A549 (cell line): ENCODE measurements around the gene CDH2. TPM values are rescaled to one million over a fixed set of nuclear protein-coding genes. Genes with fewer than 3 reads are reported as not detected.

ENCODE experiments used
- ATAC-seq, 2 experiments: fragments of 200-7000 bp in 1 of 2; fragments of >200 bp in 1 of 2; cut with Nextera tagmentation in 1 of 2; cut with Tn5 transposase in 1 of 2; 3 replicates each; pipeline versions ENCODE4 v1.8.0 to v1.9.1; 2018 to 2020; ENCODE audit warnings: mild to moderate bottlenecking in 1 of 2, moderate library complexity in 1 of 2
- CTCF ChIA-PET: fragments of 300-600 bp; sonication (Branson Sonifier 250); formaldehyde crosslinking; extraction: SDS; loops from one replicate; lab custom pipeline; 2021; ENCODE audit warnings: antibody characterized with exemption, inconsistent platforms; lab: Yijun Ruan, JAX
- POLR2A ChIA-PET: fragments of 350-600 bp; formaldehyde crosslinking; extraction: SDS; loops from one replicate; lab custom pipeline; 2021; ENCODE audit warnings: antibody characterized with exemption, inconsistent platforms; lab: Yijun Ruan, JAX
- DNase-seq, 2 experiments: peaks; one replicate each; pipeline versions ENCODE4 v3.0.0 to v3.0.0-alpha.2; 2011 to 2016; ENCODE audit warnings: low read depth in 1 of 2, low spot score in 1 of 2
- FAIRE-seq: peaks from 2 replicates; lab custom pipeline; 2011; peaks lifted over from hg19 to GRCh38; lab: Jason Lieb, UNC
- H3K27ac ChIP-seq, 2 experiments: fragments of >200 bp; sonication (Bioruptor Twin); formaldehyde crosslinking; 3 replicates each; pipeline ENCODE4 v1.5.1; 2016 to 2017
- H3K4me1 ChIP-seq: fragments of >200 bp; sonication (Bioruptor Twin); formaldehyde crosslinking; 3 replicates; pipeline ENCODE4 v1.6.1; 2016
- H3K4me2 ChIP-seq: fragments of >200 bp; sonication (Bioruptor Twin); formaldehyde crosslinking; 3 replicates; pipeline ENCODE4 v1.6.1; 2016
- H3K4me3 ChIP-seq: fragments of >200 bp; sonication (Bioruptor Twin); formaldehyde crosslinking; 3 replicates; pipeline ENCODE4 v1.5.1; 2016
- H3K9me3 ChIP-seq: fragments of >200 bp; sonication (Bioruptor Twin); formaldehyde crosslinking; 3 replicates; pipeline ENCODE4 v1.6.1; 2016
- ATOH8 ChIP-seq: fragments of 250-450 bp; sonication (Bioruptor Pico); IDR thresholded peaks from 2 replicates; pipeline ENCODE4 v1.5.0; 2020; ENCODE audit warnings: low read depth, mild to moderate bottlenecking, moderate library complexity
- CBX2 ChIP-seq: fragments of 200-600 bp; sonication (generic); IDR thresholded peaks from 2 replicates; pipeline ENCODE4 v1.6.1; 2016; ENCODE audit warnings: low read depth, mild to moderate bottlenecking, borderline replicate concordance
- E2F6 ChIP-seq: IDR thresholded peaks from 2 replicates; pipeline ENCODE4 v1.6.1; 2012; ENCODE audit warnings: low read depth, borderline replicate concordance
- EHF ChIP-seq: fragments of 250-450 bp; sonication (Bioruptor Pico); IDR thresholded peaks from 2 replicates; pipeline ENCODE4 v1.5.0; 2020; ENCODE audit warnings: mild to moderate bottlenecking
- FOSB ChIP-seq: fragments of 250-450 bp; sonication (Bioruptor Pico); IDR thresholded peaks from 2 replicates; pipeline ENCODE4 v1.5.0; 2020; ENCODE audit warnings: mild to moderate bottlenecking, moderate library complexity
- HDAC2 ChIP-seq: fragments of 200-600 bp; sonication (generic); IDR thresholded peaks from 2 replicates; pipeline ENCODE4 v1.6.1; 2016
- HEYL ChIP-seq: fragments of 250-450 bp; sonication (Bioruptor Pico); IDR thresholded peaks from 2 replicates; pipeline ENCODE4 v1.8.0; 2021; ENCODE audit warnings: mild to moderate bottlenecking, moderate library complexity
- HOXA7 ChIP-seq: fragments of 250-450 bp; sonication (Bioruptor Pico); IDR thresholded peaks from 2 replicates; pipeline ENCODE4 v1.5.0; 2020; ENCODE audit warnings: mild to moderate bottlenecking, moderate library complexity
- HOXB13 ChIP-seq: fragments of 250-450 bp; sonication (Bioruptor Pico); IDR thresholded peaks from 2 replicates; pipeline ENCODE4 v1.5.0; 2020; ENCODE audit warnings: low read depth, mild to moderate bottlenecking, moderate library complexity
- JUNB ChIP-seq: fragments of >200 bp; sonication (Bioruptor Twin); formaldehyde crosslinking; IDR thresholded peaks from 2 replicates; pipeline ENCODE4 v1.6.1; 2016
- KDM1A ChIP-seq: fragments of 200-600 bp; sonication (generic); IDR thresholded peaks from 2 replicates; pipeline ENCODE4 v1.6.1; 2016; ENCODE audit warnings: low read depth, mild to moderate bottlenecking
- KDM5A ChIP-seq: fragments of 200-600 bp; sonication (generic); IDR thresholded peaks from 2 replicates; pipeline ENCODE4 v1.6.1; 2016; ENCODE audit warnings: antibody characterized with exemption, mild to moderate bottlenecking
- MAFK ChIP-seq: fragments of 450-650 bp; IDR thresholded peaks from 2 replicates; pipeline ENCODE4 v1.6.1; 2014; ENCODE audit not compliant: partially characterized antibody
- MAX ChIP-seq: IDR thresholded peaks from 2 replicates; pipeline ENCODE4 v1.6.1; 2012
- MYC ChIP-seq: IDR thresholded peaks from 2 replicates; pipeline ENCODE4 v1.6.1; 2012; ENCODE audit warnings: mild to moderate bottlenecking, inconsistent platforms, low read length, improper control_type of control experiment, borderline replicate concordance
- NPAS2 ChIP-seq: fragments of 250-450 bp; sonication (Bioruptor Pico); IDR thresholded peaks from 2 replicates; pipeline ENCODE4 v1.8.0; 2022; ENCODE audit warnings: mild to moderate bottlenecking, moderate library complexity, borderline replicate concordance
- RARB ChIP-seq: fragments of 250-450 bp; sonication (Bioruptor Pico); IDR thresholded peaks from 2 replicates; pipeline ENCODE4 v1.8.0; 2021; ENCODE audit warnings: mild to moderate bottlenecking, moderate library complexity
- RCOR1 ChIP-seq: fragments of 150-350 bp; IDR thresholded peaks from 2 replicates; pipeline ENCODE4 v1.6.1; 2014; ENCODE audit warnings: antibody characterized with exemption, low read length, low read depth
- REST ChIP-seq: fragments of 200-600 bp; sonication (generic); IDR thresholded peaks from 2 replicates; pipeline ENCODE4 v1.6.1; 2016; ENCODE audit warnings: antibody characterized with exemption, mild to moderate bottlenecking, moderate library complexity
- RNF2 ChIP-seq: fragments of 200-600 bp; sonication (generic); IDR thresholded peaks from 2 replicates; pipeline ENCODE4 v1.6.1; 2016; ENCODE audit warnings: low read depth, mild to moderate bottlenecking, antibody characterized with exemption, moderate library complexity, borderline replicate concordance
- SREBF2 ChIP-seq: fragments of 450-650 bp; IDR thresholded peaks from 2 replicates; pipeline ENCODE4 v1.6.1; 2014; ENCODE audit warnings: mild to moderate bottlenecking, moderate library complexity
- TP53 ChIP-seq: fragments of 250-450 bp; sonication (Bioruptor Pico); IDR thresholded peaks from 2 replicates; pipeline ENCODE4 v1.5.0; 2021; ENCODE audit warnings: mild to moderate bottlenecking, moderate library complexity
- ZFP36 ChIP-seq: fragments of 450-650 bp; IDR thresholded peaks from 2 replicates; pipeline ENCODE4 v1.6.1; 2014; ENCODE audit warnings: borderline replicate concordance; ENCODE audit not compliant: partially characterized antibody
- WGBS: methylation state at CpG from one replicate; pipeline ENCODE4 v1.1.6; 2017; ENCODE audit errors: missing lambda C conversion rate; 5-methylcytosine and 5-hydroxymethylcytosine counted together
- polyA plus RNA-seq, 4 experiments: library from polyadenylated mRNA; depleted of rRNA in 3 of 4; stranded (reverse); fragments of >200 nt; fragmentation: RNase III in 1 of 4; extraction: RNeasy Plus Mini Kit Qiagen cat#74134 plus additional on column Dnase treatment in 1 of 4; gene quantifications; 2 replicates in 3 of 4; 3 replicates in 1 of 4; pipeline ENCODE4 v1.2.3, GENCODE V29; 2011 to 2017
- TF ChIP-seq, protein P1 (sequence below): fragments of >200 bp; sonication (Bioruptor Twin); formaldehyde crosslinking; IDR thresholded peaks from 2 replicates; pipeline ENCODE4 v1.6.1; 2016
- TF ChIP-seq, protein P2 (sequence below): fragments of 250-450 bp; sonication (Bioruptor Pico); IDR thresholded peaks from 2 replicates; pipeline ENCODE4 v1.5.0; 2021; ENCODE audit warnings: mild to moderate bottlenecking, moderate library complexity, borderline replicate concordance
- TF ChIP-seq, protein P3 (sequence below): IDR thresholded peaks from 2 replicates; pipeline ENCODE4 v1.6.1; 2012

The CDH2 gene
- polyA plus RNA-seq, 2 of the 4 experiments (the other 2 are of a cell fraction), result 54.0 to 71.9 TPM

GRCh38 chr18:28045176-28045810 is 131.6 kb downstream of the CDH2 start:
- peak overlapping the region; percentile 43 for H3K4me2 ChIP-seq
- TF ChIP-seq HEYL (CRISPR knock-in tag) (no peak), HOXB13 (CRISPR knock-in tag) (no peak), EHF (CRISPR knock-in tag) (no peak), ATOH8 (no peak), KDM1A (no peak), SREBF2 (no peak), RCOR1 (no peak), NPAS2 (CRISPR knock-in tag) (no peak), FOSB (no peak)
- peak in 1 of 2 experiments; percentile 31 for DNase-seq
- H3K4me1 ChIP-seq, result peaks cover 40% of the 10 kb centered on the region
- H3K9me3 ChIP-seq, result no peaks in the 10 kb centered on the region
- FAIRE-seq, result no peak
- POLR2A ChIA-PET, result interaction anchor here (0.6 kb wide), 1 partner anchor 31 kb away, joined by 3 read pairs; no protein-coding TSS in a partner anchor
- no peak overlapping the region for H3K4me3 ChIP-seq
- H3K27ac ChIP-seq, result peak overlapping the region in 1 of 2 experiments; percentile 54; a peak in 2 of 6 replicates
- CTCF ChIA-PET, result no interaction called here
- WGBS, result 45% methylated on average over 3 of the region's 3 CpGs
- peak in 1 of 2 experiments; percentile 53; a peak in 2 of 6 replicates for ATAC-seq

- ChIA-PET CTCF (no interaction called here), POLR2A (no interaction called here)
- 52% methylated on average over 3 of the region's 4 CpGs for WGBS
- H3K4me2 ChIP-seq, result no peak overlapping the region
- no peak for FAIRE-seq
- H3K4me1 ChIP-seq, result peaks cover 53% of the 10 kb centered on the region
- no peak overlapping the region for H3K4me3 ChIP-seq
- no peak for TF ChIP-seq KDM5A
- no peak for TF ChIP-seq TP53 (CRISPR knock-in tag)
- no peak for TF ChIP-seq HDAC2
- TF ChIP-seq, protein P1, sequence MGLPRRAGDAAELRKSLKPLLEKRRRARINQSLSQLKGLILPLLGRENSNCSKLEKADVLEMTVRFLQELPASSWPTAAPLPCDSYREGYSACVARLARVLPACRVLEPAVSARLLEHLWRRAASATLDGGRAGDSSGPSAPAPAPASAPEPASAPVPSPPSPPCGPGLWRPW, result no peak
- TF ChIP-seq RARB (CRISPR knock-in tag), result no peak
- no peak for TF ChIP-seq MAFK
- TF ChIP-seq, protein P2, sequence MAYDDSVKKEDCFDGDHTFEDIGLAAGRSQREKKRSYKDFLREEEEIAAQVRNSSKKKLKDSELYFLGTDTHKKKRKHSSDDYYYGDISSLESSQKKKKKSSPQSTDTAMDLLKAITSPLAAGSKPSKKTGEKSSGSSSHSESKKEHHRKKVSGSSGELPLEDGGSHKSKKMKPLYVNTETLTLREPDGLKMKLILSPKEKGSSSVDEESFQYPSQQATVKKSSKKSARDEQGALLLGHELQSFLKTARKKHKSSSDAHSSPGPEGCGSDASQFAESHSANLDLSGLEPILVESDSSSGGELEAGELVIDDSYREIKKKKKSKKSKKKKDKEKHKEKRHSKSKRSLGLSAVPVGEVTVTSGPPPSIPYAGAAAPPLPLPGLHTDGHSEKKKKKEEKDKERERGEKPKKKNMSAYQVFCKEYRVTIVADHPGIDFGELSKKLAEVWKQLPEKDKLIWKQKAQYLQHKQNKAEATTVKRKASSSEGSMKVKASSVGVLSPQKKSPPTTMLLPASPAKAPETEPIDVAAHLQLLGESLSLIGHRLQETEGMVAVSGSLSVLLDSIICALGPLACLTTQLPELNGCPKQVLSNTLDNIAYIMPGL (CRISPR knock-in tag), result no peak
- no peak for TF ChIP-seq NPAS2 (CRISPR knock-in tag)
- no peak for TF ChIP-seq ZFP36
- TF ChIP-seq CBX2, result no peak
- TF ChIP-seq HEYL (CRISPR knock-in tag), result no peak
- H3K9me3 ChIP-seq, result no peaks in the 10 kb centered on the region
- peak overlapping the region in 1 of 2 experiments; percentile 41; a peak in 1 of 6 replicates for H3K27ac ChIP-seq
- ATAC-seq, result no peak
- no peak for DNase-seq
These were observed 132.9 kb downstream of the CDH2 start for GRCh38 chr18:28044036-28044435.

GRCh38 chr18:28043631-28044030 is 133.3 kb downstream of the CDH2 start:
- DNase-seq, result no peak
- H3K9me3 ChIP-seq, result no peaks in the 10 kb centered on the region
- no peak for FAIRE-seq
- no peak for ATAC-seq
- no peak overlapping the region for H3K4me2 ChIP-seq
- no peak overlapping the region for H3K27ac ChIP-seq
- H3K4me1 ChIP-seq, result peaks cover 54% of the 10 kb centered on the region
- ChIA-PET POLR2A (no interaction called here), CTCF (no interaction called here)
- 45% methylated on average over 3 of the region's 3 CpGs for WGBS
- H3K4me3 ChIP-seq, result no peak overlapping the region
- TF ChIP-seq REST, result no peak
- no peak for TF ChIP-seq MYC
- TF ChIP-seq MAX, result no peak
- no peak for TF ChIP-seq RNF2
- TF ChIP-seq, protein P3, sequence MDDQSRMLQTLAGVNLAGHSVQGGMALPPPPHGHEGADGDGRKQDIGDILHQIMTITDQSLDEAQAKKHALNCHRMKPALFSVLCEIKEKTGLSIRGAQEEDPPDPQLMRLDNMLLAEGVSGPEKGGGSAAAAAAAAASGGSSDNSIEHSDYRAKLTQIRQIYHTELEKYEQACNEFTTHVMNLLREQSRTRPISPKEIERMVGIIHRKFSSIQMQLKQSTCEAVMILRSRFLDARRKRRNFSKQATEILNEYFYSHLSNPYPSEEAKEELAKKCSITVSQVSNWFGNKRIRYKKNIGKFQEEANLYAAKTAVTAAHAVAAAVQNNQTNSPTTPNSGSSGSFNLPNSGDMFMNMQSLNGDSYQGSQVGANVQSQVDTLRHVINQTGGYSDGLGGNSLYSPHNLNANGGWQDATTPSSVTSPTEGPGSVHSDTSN, result no peak
- TF ChIP-seq JUNB, result no peak
- TF ChIP-seq KDM1A, result no peak
- TF ChIP-seq FOSB, result no peak
- no peak for TF ChIP-seq HOXA7 (CRISPR knock-in tag)
- TF ChIP-seq E2F6, result no peak
- TF ChIP-seq TP53 (CRISPR knock-in tag), result no peak
